H4 (cell line): ENCODE measurements around the gene CACNA1S. TPM values are rescaled to one million over a fixed set of nuclear protein-coding genes. Genes with fewer than 3 reads are reported as not detected.
A peak's percentile ranks its signal among the peaks of the same experiment; 100 is the strongest.

Source experiments
- DNase-seq: peaks from one replicate; pipeline ENCODE4 v3.0.0-alpha.2; 2015; ENCODE audit warnings: low spot score
- total RNA-seq: library from RNA; depleted of rRNA; stranded (reverse); fragments of >200 nt; shearing (Covaris generic); gene quantifications from 2 replicates; pipeline ENCODE4 v1.2.3, GENCODE V29; 2014

The CACNA1S gene
- total RNA-seq, 1 experiment from 2014 or later, result not detected

- DNase-seq, result no peak
Observed at GRCh38 chr1:201116091-201116490, 3.9 kb upstream of the CACNA1S start.

DNA sequence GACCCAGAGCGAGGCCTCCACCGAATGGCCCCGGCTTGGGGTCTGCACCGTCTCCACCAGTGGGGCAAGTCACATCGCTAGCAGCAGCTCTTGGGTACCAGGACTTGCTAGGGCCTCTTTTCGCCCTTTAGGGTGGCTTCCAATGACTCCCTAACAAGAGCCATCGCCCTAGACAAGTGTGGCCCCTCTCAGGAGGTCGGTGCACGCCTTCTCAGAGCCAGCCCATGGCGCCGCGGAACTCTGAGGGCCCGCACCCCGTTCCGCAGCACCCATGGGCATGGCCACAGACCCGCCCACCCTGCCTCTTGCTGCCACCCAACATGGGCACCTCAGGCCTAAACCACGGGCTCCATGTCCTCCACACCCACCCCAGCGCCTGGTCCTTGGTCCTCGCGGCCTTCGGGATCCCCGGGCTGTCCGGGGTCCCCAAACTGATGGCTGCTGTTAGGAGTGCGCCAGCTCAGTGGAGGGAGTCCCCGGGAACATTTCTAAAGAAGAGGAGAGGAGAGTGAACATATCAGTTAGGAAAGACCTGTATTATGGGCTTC is 3.2 kb upstream of the CACNA1S start:
- DNase-seq, result no peak

DNA sequence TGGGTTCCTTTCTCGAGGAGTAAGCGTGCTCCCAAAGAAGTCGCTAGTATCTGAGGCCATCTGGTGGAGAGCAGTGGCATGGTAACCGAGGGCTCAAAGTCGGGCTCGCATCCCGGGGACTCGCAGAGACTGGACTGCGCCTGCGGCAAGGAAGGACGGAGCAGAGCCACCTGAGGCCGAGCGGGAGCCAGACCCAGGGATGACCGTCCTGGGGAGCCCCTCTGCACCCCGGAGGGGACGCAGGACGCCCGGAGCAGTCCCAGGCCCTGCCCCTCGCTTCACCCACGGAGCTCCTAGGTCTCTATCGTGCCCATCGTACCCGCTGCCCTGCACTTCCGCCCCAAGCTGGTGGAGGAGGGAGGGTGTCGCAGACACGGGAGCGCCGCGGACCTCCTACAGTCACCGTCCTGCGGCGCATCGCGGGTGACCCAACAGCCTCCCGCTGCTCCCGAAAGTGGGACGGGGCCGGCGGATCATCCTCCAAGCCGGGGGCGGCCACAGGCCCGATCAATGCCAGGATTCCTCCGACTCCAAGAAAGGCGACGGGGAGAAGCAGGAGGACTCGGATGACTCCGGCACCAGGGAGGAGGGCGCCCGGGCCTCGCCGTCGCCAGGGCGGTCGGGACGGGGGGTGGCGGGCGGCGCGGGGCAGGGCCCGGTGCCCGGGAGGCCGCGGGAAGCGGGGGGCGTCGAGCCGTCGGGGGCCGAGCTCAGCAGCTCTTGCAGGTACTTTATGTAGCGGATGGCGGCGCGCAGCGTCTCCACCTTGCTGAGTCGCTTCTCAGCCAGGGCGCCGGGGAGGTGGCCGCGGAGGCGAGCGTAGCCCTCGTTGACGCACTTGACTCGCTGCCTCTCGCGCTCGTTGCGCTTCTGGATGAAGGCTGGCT is 2.3 kb upstream of the CACNA1S start:
- DNase-seq, result peak; percentile 91

- no peak for DNase-seq
Observed at GRCh38 chr1:201113451-201114244, 1.4 kb upstream of the CACNA1S start.

DNA sequence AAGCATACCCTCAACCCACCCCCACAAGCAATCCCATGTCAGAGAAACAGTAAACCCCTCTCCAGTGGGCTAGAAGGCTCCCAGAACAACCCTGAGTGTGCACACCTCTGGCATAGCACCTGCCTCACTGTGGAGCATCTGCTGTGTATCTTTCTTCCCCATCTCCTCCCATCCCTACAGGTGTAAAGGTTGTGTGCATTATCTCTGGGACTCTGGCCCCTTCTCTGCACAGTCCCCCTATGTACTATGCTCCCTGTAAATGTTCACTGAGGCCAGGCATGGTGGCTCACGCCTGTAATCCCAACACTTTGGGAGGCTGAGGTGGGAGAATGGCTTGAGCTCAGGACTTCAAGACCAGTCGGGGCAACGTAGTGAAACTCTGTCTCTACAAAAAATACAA is 700 bp upstream of the CACNA1S start:
- no peak for DNase-seq

DNA sequence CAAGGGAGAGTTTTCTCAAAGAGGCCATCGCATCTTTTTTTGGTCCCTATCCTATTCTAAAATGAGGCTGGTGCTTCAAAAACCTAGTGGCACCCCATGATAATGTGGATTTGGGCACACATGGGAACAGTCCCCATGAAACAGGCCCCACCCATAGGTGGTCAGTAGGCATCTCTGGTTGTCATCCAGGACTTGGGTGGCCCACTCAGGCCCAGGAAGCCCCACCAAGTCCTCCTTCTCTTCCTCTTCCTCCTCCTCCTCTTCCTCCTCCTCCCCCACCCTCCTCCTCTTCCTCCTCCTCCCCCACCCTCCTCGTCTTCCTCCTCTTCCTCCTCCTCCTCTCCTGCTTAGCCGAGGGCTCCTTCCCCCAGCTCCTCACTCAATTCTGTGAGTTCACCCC is 554 bp downstream of the CACNA1S start:
- no peak for DNase-seq

GRCh38 chr1:201111156-201111555 is 1.1 kb downstream of the CACNA1S start:
- DNase-seq, result no peak

GRCh38 chr1:201110616-201111015 is 1.6 kb downstream of the CACNA1S start:
- no peak for DNase-seq

- DNase-seq, result no peak
Observed at GRCh38 chr1:201110138-201110537, 2.1 kb downstream of the CACNA1S start.

DNA sequence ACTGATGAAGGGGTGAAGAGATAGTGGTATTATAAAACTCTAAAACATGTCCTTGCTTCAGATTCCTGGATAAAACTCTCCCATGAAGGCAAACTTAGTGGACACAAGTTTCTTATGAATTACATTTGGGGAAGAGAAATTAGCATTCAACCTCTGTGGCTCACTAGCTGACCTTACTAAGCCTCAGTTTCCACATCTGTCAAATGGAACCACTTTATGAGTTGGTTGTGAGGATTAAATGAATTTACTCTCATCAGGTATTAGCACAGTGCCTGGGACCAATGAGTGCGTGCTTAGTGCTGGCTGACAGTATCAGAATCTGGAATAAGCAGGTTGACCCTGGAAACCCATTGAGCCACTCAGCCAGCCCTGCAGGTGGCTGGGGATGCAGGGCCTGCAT is 2.6 kb downstream of the CACNA1S start:
- no peak for DNase-seq

DNA sequence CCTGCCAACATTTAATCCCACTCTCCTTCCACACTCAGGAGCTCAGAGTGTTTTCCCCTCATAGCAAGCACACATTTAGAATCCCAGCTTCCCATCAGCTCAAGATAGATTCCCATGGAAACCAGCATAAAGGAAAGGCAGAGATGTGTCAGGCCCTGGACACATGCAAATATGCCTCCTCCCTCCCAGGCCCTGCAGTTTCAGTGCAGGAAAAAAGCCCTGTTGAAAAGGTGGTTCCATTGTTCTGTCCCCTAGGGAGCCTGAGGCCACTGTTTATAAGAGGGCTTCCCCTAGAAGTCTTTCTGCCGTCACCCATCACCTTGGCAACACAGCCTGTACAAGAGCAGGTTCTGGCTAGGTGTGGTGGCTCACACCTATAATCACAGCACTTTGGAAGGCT is 3.6 kb downstream of the CACNA1S start:
- no peak for DNase-seq

GRCh38 chr1:201105688-201106087 is 6.5 kb downstream of the CACNA1S start:
- no peak for DNase-seq

DNA sequence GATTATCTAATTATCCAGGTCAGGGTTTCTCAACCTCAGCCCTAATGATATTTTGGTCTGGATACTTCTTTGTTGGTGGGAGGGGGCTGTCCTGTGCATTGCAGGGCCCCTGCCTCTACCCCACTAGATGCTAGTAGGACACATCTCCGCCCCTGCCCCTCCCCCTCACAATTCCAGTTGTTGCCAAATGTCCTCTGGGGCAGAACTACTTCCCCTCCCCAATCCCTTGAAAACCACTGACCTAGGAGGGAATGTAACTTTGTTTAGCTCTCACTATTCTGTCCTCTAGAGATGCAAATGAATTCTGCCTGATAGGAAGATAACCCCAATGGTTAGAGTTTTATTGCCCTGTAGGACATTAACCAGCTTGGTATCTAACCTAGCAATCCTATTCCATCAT is 8.1 kb downstream of the CACNA1S start:
- no peak for DNase-seq

- DNase-seq, result no peak
Observed at GRCh38 chr1:201103666-201104065, 8.6 kb downstream of the CACNA1S start.

DNA sequence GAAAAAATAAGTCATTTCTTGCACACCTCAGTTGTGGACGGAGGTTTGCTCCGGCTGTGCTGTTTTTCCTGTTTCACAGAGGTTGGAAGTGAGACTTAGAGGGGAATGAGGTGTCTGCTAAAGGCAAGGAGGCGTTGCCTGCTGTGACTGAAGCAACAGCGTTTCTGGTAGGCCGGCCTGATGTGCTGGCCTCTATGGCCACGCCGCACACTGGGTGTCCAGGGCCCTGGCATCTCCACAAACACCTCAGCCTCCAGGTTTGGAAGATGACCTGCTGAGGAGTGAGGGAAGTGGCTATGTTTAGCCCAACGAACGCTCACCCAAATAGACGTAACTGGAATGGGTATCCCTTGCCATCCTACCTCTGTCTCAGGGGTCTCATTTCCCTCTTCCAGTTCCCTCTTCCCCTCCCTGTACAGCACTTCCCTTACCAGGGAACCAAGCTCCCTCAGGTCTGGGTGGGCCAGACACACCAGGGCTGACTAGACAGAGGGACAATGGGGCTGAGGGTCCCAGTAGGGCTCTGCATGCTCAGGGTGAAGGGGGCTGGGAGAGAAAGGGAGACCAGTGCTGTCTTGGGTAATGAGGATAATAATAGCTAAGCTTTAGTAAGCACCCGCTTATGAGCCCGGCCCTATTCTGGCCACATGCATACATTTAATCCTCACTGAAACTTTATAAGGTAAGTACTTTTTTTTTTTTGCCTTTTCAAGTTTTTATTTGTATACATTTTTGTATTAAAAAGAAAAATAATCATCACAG is 11.9 kb downstream of the CACNA1S start:
- DNase-seq, result no peak

- DNase-seq, result no peak
Observed at GRCh38 chr1:201098992-201099677, 13.1 kb downstream of the CACNA1S start.

GRCh38 chr1:201096977-201097856 is 15.0 kb downstream of the CACNA1S start:
- no peak for DNase-seq

DNA sequence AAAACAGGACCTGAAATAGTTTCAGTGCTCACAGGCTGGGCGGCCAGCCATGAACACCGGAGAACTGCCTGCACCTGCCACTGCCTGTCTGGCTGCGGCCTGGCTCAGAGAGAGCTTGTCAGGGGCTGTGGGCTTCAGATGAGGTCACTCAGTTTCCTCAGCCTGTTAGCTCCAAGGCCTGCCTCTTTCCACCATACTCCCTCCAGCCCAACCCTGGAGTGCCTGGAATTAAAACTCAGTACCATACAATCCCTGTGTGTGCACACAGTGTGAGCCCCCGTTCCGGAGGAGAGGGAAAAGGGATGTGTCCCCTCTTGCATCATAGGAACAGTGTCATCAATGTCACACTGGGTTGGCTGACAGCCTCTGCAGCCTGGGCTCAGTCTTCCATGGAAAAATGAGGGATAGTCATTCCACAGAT is 16.2 kb downstream of the CACNA1S start:
- DNase-seq, result no peak

DNA sequence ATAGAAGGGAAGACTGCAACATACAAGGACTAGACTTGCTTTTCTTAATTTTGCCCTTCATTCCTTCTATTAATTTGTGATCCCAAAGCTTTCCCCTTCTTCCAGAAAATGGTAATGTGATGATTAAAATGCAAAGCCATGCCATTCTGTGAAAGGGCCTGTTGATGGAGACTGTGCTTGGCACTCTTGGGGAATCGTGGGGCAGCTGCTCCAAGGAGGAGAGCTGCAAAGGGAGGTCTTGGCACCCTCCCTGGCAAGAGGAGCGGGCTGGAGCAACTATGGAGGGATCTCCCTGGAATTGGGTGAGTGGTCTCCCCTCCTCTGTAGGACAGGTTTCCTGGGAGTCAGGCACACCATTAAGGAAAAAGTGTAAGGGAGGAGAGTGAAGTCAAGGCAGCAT is 16.6 kb downstream of the CACNA1S start:
- DNase-seq, result no peak

DNA sequence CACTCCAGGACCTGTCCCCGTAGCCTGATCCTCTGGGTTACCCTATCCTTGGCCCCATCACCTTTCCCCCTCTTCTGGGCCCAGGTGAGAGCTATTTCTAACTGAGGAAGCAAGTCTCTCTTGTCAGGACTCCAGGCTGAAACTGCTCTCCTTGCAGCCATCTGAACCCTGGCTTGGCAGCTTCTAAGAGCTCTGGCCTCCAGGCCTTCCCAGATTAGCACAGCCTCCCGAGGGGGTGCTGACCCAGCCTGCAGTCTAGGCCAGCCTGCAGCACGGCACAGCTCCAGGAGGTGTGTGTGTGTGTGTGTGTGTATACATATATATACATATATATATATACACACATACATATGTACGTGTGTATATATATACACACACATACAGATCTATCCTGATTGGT is 17.4 kb downstream of the CACNA1S start:
- DNase-seq, result no peak
